ENCODE measurements around the gene ITIH1. TPM values are rescaled to one million over a fixed set of nuclear protein-coding genes. Genes with fewer than 3 reads are reported as not detected.

The ITIH1 gene
- total and polyA plus RNA-seq, 2 experiments from 2014 or later, result not detected

- Mint-ChIP-seq H3K4me1 (no peaks in the 10 kb centered on the region), H3K9me3 (peaks cover 23% of the 10 kb centered on the region), H3K27me3 (ENCODE audit: insufficient read depth, low read depth, poor library complexity) (peaks cover 3% of the 10 kb centered on the region), H3K27ac (no peak overlapping the region), H3K4me3 (no peak overlapping the region), H3K36me3 (ENCODE audit: low read depth) (peaks cover 86% of the 10 kb centered on the region)
- ATAC-seq (no peak), DNase-seq (ENCODE audit: low spot score) (no peak)
- Histone ChIP-seq H3K36me3 (ENCODE audit: insufficient read depth) (peaks cover 28% of the 10 kb centered on the region), H3K9me2 (ENCODE audit: insufficient read depth) (no peaks in the 10 kb centered on the region), H3F3A (replicated peaks; ENCODE audit: low read depth) (no peaks in the 10 kb centered on the region), H2AFZ (no peak overlapping the region), H3K79me2 (replicated peaks; ENCODE audit: insufficient read depth) (no peaks in the 10 kb centered on the region), H3K4me1 (ENCODE audit: insufficient read depth) (no peaks in the 10 kb centered on the region), H3K4me3 (no peak overlapping the region), H3K27ac (ENCODE audit: low read depth) (no peak overlapping the region), H3K27me3 (ENCODE audit: insufficient read depth) (no peaks in the 10 kb centered on the region), H4K20me1 (replicated peaks; ENCODE audit: insufficient read depth) (no peaks in the 10 kb centered on the region), H3K4me2 (no peak overlapping the region)
- TF ChIP-seq CREB1 (CRISPR knock-in tag; IDR thresholded peaks at IDR 0.05; ENCODE audit: low read depth), result no peak
- TF ChIP-seq ZNF462 (CRISPR knock-in tag; IDR thresholded peaks at IDR 0.05), result no peak
- no peak for TF ChIP-seq JUNB (IDR thresholded peaks at IDR 0.05; ENCODE audit: unreplicated experiment)
- no peak for TF ChIP-seq EZH2phosphoT487 (IDR thresholded peaks at IDR 0.05; ENCODE audit: unreplicated experiment)
- TF ChIP-seq CTCF (conservative IDR thresholded peaks at IDR 0.05; ENCODE audit: low read depth in 2 of 2), result no peak
- no peak for TF ChIP-seq NANOG (IDR thresholded peaks at IDR 0.05; ENCODE audit: borderline replicate concordance)
- TF ChIP-seq ZNF114 (CRISPR knock-in tag; IDR thresholded peaks at IDR 0.05), result no peak
- no peak for TF ChIP-seq REST (IDR thresholded peaks at IDR 0.05; ENCODE audit: unreplicated experiment)
- no peak for TF ChIP-seq ZNF331 (CRISPR knock-in tag; IDR thresholded peaks at IDR 0.05; ENCODE audit: low read depth)
- TF ChIP-seq ETS1 (IDR thresholded peaks at IDR 0.05), result no peak
- no peak for TF ChIP-seq EZH2 (IDR thresholded peaks at IDR 0.05; ENCODE audit: low read depth, unreplicated experiment)
- TF ChIP-seq STAT1 (IDR thresholded peaks at IDR 0.05; ENCODE audit: unreplicated experiment), result no peak
- TF ChIP-seq POLR2AphosphoS5 (IDR thresholded peaks at IDR 0.05; ENCODE audit: low read depth), result no peak
Measured at GRCh38 chr3:52730681-52731080, 46.7 kb upstream of the ITIH1 start.
